HG03571 (cell line): ENCODE results near the gene TMED6.
A peak's percentile ranks its signal among the peaks of the same experiment; 100 is the strongest.

Experiments used
- ATAC-seq: cut with Tn5 transposase; IDR thresholded peaks from one replicate; pipeline ENCODE4 v1.9.1; 2021; ENCODE audit not compliant: unreplicated experiment

TMED6 gene

GRCh38 chr16:69324585-69325253 is 26.9 kb downstream of the TMED6 start:
- no peak for ATAC-seq

- ATAC-seq, result no peak
Observed at GRCh38 chr16:69324013-69324531, 27.5 kb downstream of the TMED6 start.

GRCh38 chr16:69323415-69323814 is 28.2 kb downstream of the TMED6 start:
- ATAC-seq, result no peak

- ATAC-seq, result no peak
Observed at GRCh38 chr16:69322343-69322742, 29.2 kb downstream of the TMED6 start.

GRCh38 chr16:69321080-69321479 is 30.5 kb downstream of the TMED6 start:
- no peak for ATAC-seq

- no peak for ATAC-seq
Observed at GRCh38 chr16:69320740-69321073, 30.9 kb downstream of the TMED6 start.

GRCh38 chr16:69319826-69320739 is 31.5 kb downstream of the TMED6 start:
- no peak for ATAC-seq

- no peak for ATAC-seq
Observed at GRCh38 chr16:69319381-69319780, 32.2 kb downstream of the TMED6 start.

- ATAC-seq, result no peak
Observed at GRCh38 chr16:69318911-69319289, 32.7 kb downstream of the TMED6 start.

- ATAC-seq, result no peak
Observed at GRCh38 chr16:69318177-69318910, 33.2 kb downstream of the TMED6 start.

GRCh38 chr16:69316595-69317034 is 35.0 kb downstream of the TMED6 start:
- no peak for ATAC-seq

- no peak for ATAC-seq
Observed at GRCh38 chr16:69315486-69316311, 35.9 kb downstream of the TMED6 start.

- ATAC-seq, result no peak
Observed at GRCh38 chr16:69314534-69314933, 37.1 kb downstream of the TMED6 start.

- no peak for ATAC-seq
Observed at GRCh38 chr16:69313469-69313868, 38.1 kb downstream of the TMED6 start.

GRCh38 chr16:69311533-69312387 is 39.8 kb downstream of the TMED6 start:
- ATAC-seq, result peak; percentile 35

GRCh38 chr16:69310653-69311532 is 40.7 kb downstream of the TMED6 start, which contains the start of gene VPS4A:
Gene VPS4A (plus strand): TSS chr16:69311350. CDS start chr16:69311512, 162 bp downstream.
- peak; percentile 90 for ATAC-seq

- ATAC-seq, result no peak
Observed at GRCh38 chr16:69309316-69309715, 42.3 kb downstream of the TMED6 start.

- no peak for ATAC-seq
Observed at GRCh38 chr16:69307856-69308255, 43.7 kb downstream of the TMED6 start.

- ATAC-seq, result no peak
Observed at GRCh38 chr16:69307091-69307490, 44.5 kb downstream of the TMED6 start.
